H9 (cell line): ENCODE data around the gene CHN2. TPM values are rescaled to one million over a fixed set of nuclear protein-coding genes. Genes with fewer than 3 reads are reported as not detected.

Source experiments
- DNase-seq: peaks from one replicate; pipeline ENCODE4 v3.0.0-alpha.2; 2017
- H2AFZ ChIP-seq: one replicate; pipeline ENCODE4 v1.6.1; 2013; ENCODE audit warnings: mild to moderate bottlenecking, low read length, control low read depth, moderate library complexity
- H2AK5ac ChIP-seq: 2 replicates; pipeline ENCODE4 v1.6.1; 2013; ENCODE audit warnings: low read length, control low read depth, mixed read lengths; ENCODE audit not compliant: insufficient read length
- H2BK120ac ChIP-seq: one replicate; pipeline ENCODE4 v1.6.1; 2013; ENCODE audit warnings: low read depth, mild to moderate bottlenecking, low read length, control low read depth, inconsistent platforms; ENCODE audit not compliant: poor library complexity, severe bottlenecking
- H2BK12ac ChIP-seq: 2 replicates; pipeline ENCODE4 v1.6.1; 2013; ENCODE audit warnings: low read length, control low read depth, mixed read lengths, low read depth; ENCODE audit not compliant: insufficient read length
- H2BK15ac ChIP-seq: 2 replicates; pipeline ENCODE4 v1.6.1; 2013; ENCODE audit warnings: low read depth, low read length, control low read depth
- H2BK20ac ChIP-seq: one replicate; pipeline ENCODE4 v1.6.1; 2013; ENCODE audit warnings: low read depth, mild to moderate bottlenecking, low read length, control low read depth, inconsistent platforms; ENCODE audit not compliant: poor library complexity, severe bottlenecking
- H2BK5ac ChIP-seq: 2 replicates; pipeline ENCODE4 v1.6.1; 2013; ENCODE audit warnings: low read length, control low read depth, mixed read lengths; ENCODE audit not compliant: insufficient read length
- H3K14ac ChIP-seq: 2 replicates; pipeline ENCODE4 v1.6.1; 2013; ENCODE audit warnings: low read length, control low read depth; ENCODE audit not compliant: insufficient read depth
- H3K18ac ChIP-seq: 2 replicates; pipeline ENCODE4 v1.6.1; 2013; ENCODE audit warnings: low read depth, mild to moderate bottlenecking, mixed read lengths, low read length, control low read depth; ENCODE audit not compliant: insufficient read length
- H3K23ac ChIP-seq: 2 replicates; pipeline ENCODE4 v1.6.1; 2013; ENCODE audit warnings: low read length, control low read depth, mixed read lengths, low read depth; ENCODE audit not compliant: insufficient read length
- H3K23me2 ChIP-seq: 2 replicates; pipeline ENCODE4 v1.6.1; 2013; ENCODE audit warnings: low read depth, mild to moderate bottlenecking, mixed read lengths, low read length, control low read depth; ENCODE audit not compliant: insufficient read length, poor library complexity, severe bottlenecking
- H3K27ac ChIP-seq: 2 replicates; pipeline ENCODE4 v1.5.1; 2013; ENCODE audit warnings: low read length, control low read depth, mixed read lengths, low read depth; ENCODE audit not compliant: insufficient read length
- H3K27me3 ChIP-seq: 2 replicates; pipeline ENCODE4 v1.6.1; 2013; ENCODE audit warnings: low read length, control low read depth, inconsistent platforms; ENCODE audit not compliant: insufficient read depth
- H3K4ac ChIP-seq: 2 replicates; pipeline ENCODE4 v1.6.1; 2013; ENCODE audit warnings: low read depth, mild to moderate bottlenecking, control low read depth, inconsistent platforms, low read length, moderate library complexity
- H3K4me1 ChIP-seq: 2 replicates; pipeline ENCODE4 v1.6.1; 2013; ENCODE audit warnings: low read length, control low read depth, inconsistent platforms; ENCODE audit not compliant: insufficient read depth
- H3K4me2 ChIP-seq: 2 replicates; pipeline ENCODE4 v1.6.1; 2013; ENCODE audit warnings: low read length, control low read depth, mixed read lengths; ENCODE audit not compliant: insufficient read length, insufficient read depth
- H3K56ac ChIP-seq: 2 replicates; pipeline ENCODE4 v1.6.1; 2013; ENCODE audit warnings: low read depth, mild to moderate bottlenecking, mixed read lengths, low read length, control low read depth; ENCODE audit not compliant: insufficient read length
- H3K79me1 ChIP-seq: 2 replicates; pipeline ENCODE4 v1.6.1; 2013; ENCODE audit warnings: low read depth, mild to moderate bottlenecking, moderate library complexity, low read length, control low read depth, inconsistent platforms; ENCODE audit not compliant: insufficient read depth, poor library complexity, severe bottlenecking
- H3K79me2 ChIP-seq: 2 replicates; pipeline ENCODE4 v1.6.1; 2013; ENCODE audit warnings: low read length, control low read depth, inconsistent platforms; ENCODE audit not compliant: insufficient read depth
- H3K9ac ChIP-seq: 2 replicates; pipeline ENCODE4 v1.6.1; 2013; ENCODE audit warnings: low read length, control low read depth, mixed read lengths; ENCODE audit not compliant: insufficient read length; ENCODE audit errors: extremely low read depth
- H3K9me3 ChIP-seq: one replicate; pipeline ENCODE4 v1.6.1; 2013; ENCODE audit warnings: low read depth, low read length, inconsistent platforms; ENCODE audit not compliant: control insufficient read depth
- H3T11ph ChIP-seq: one replicate; pipeline ENCODE4 v1.6.1; 2013; ENCODE audit warnings: mild to moderate bottlenecking, low read length, control low read depth, inconsistent platforms
- H4K20me1 ChIP-seq: one replicate; pipeline ENCODE4 v1.6.1; 2013; ENCODE audit not compliant: control insufficient read depth, insufficient read length, insufficient read depth
- H4K5ac ChIP-seq: 2 replicates; pipeline ENCODE4 v1.6.1; 2013; ENCODE audit warnings: low read depth, mild to moderate bottlenecking, mixed read lengths, low read length, control low read depth; ENCODE audit not compliant: insufficient read length
- H4K8ac ChIP-seq: replicated peaks from 2 replicates; pipeline ENCODE4 v1.6.1; 2013; ENCODE audit warnings: low read length, control low read depth, mixed read lengths, low read depth; ENCODE audit not compliant: insufficient read length
- H4K91ac ChIP-seq: 2 replicates; pipeline ENCODE4 v1.6.1; 2013; ENCODE audit warnings: low read depth, mild to moderate bottlenecking, moderate library complexity, mixed read lengths, low read length, control low read depth; ENCODE audit not compliant: insufficient read length
- H3K27ac Mint-ChIP-seq, 3 experiments: 2 replicates in 2 of 3; 3 replicates in 1 of 3; pipeline ENCODE4 v1.8.0; 2020 to 2021; ENCODE audit warnings: mixed read lengths in 3 of 3, mild to moderate bottlenecking in 1 of 3, moderate library complexity in 1 of 3
- H3K27me3 Mint-ChIP-seq: 2 replicates; pipeline ENCODE4 v1.8.0; 2021; ENCODE audit warnings: low read depth, mild to moderate bottlenecking, moderate library complexity, mixed read lengths
- H3K36me3 Mint-ChIP-seq, 3 experiments: 2 replicates in 2 of 3; 3 replicates in 1 of 3; pipeline ENCODE4 v1.8.0; 2020 to 2021; ENCODE audit warnings: low read depth in 3 of 3, mixed read lengths in 3 of 3; ENCODE audit not compliant: insufficient read depth in 1 of 3
- H3K4me1 Mint-ChIP-seq, 2 experiments: 2 replicates each; pipeline ENCODE4 v1.8.0; 2020; ENCODE audit warnings: mixed read lengths in 2 of 2
- H3K4me3 Mint-ChIP-seq, 2 experiments: 2 replicates in 1 of 2; 3 replicates in 1 of 2; pipeline ENCODE4 v1.8.0; 2020 to 2021; ENCODE audit warnings: mild to moderate bottlenecking in 2 of 2, mixed read lengths in 2 of 2, moderate library complexity in 1 of 2
- H3K9me3 Mint-ChIP-seq, 2 experiments: 2 replicates in 1 of 2; 3 replicates in 1 of 2; pipeline ENCODE4 v1.8.0; 2020; ENCODE audit warnings: mild to moderate bottlenecking in 2 of 2, mixed read lengths in 2 of 2, moderate library complexity in 1 of 2
- WGBS: extraction: QIAGEN DNeasy Blood & Tissue Kit; methylation state at CpG from one replicate; pipeline ENCODE4 v1.1.7; 2013; ENCODE audit warnings: missing lambda C conversion rate, low lambda C conversion rate, mixed read lengths; ENCODE audit not compliant: insufficient read length; ENCODE audit errors: extremely low coverage; 5-methylcytosine and 5-hydroxymethylcytosine counted together
- total RNA-seq: library from RNA; stranded (reverse); gene quantifications from 2 replicates; pipeline ENCODE4 v1.2.1, GENCODE V29; 2021
- TF ChIP-seq, protein P1 (sequence below): fragments of 200-600 bp; sonication (generic); conservative IDR thresholded peaks from 3 replicates; pipeline ENCODE4 v1.8.0; 2021; ENCODE audit warnings: antibody characterized with exemption, mild to moderate bottlenecking

The CHN2 gene
- total RNA-seq, 1 experiment from 2014 or later: 3.3 TPM

DNA sequence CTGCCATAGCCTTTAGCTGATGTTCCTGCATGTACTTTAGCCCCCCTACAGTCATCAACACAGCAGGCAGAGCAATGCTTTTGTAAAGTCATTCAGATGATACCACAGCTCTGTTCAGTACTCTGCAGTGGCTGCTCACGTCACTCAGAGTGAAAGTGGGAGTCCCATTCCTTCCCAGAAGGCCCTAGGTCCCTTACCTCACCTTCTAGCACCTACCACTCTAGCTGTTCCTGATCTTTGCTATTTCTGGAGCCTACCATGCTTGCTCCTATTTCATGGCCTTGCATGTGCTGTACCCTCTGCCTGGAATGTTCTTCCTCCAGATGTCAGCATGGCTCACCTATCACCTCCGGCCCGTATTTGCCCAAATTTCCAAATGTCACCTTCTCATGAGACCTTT is 274.7 kb downstream of the CHN2 start:
- no peak overlapping the region for H3K27ac ChIP-seq
- H3T11ph ChIP-seq: no peak overlapping the region
- Mint-ChIP-seq H3K27me3 (peaks cover 2% of the 10 kb centered on the region), H3K9me3 (no peaks in the 10 kb centered on the region), H3K36me3 (no peaks in the 10 kb centered on the region), H3K4me1 (no peaks in the 10 kb centered on the region), H3K27ac (no peak overlapping the region), H3K4me3 (no peak overlapping the region)
- H3K27me3 ChIP-seq: no peaks in the 10 kb centered on the region
- no peak overlapping the region for H3K23ac ChIP-seq
- no peak overlapping the region for H3K14ac ChIP-seq
- TF ChIP-seq, protein P1, sequence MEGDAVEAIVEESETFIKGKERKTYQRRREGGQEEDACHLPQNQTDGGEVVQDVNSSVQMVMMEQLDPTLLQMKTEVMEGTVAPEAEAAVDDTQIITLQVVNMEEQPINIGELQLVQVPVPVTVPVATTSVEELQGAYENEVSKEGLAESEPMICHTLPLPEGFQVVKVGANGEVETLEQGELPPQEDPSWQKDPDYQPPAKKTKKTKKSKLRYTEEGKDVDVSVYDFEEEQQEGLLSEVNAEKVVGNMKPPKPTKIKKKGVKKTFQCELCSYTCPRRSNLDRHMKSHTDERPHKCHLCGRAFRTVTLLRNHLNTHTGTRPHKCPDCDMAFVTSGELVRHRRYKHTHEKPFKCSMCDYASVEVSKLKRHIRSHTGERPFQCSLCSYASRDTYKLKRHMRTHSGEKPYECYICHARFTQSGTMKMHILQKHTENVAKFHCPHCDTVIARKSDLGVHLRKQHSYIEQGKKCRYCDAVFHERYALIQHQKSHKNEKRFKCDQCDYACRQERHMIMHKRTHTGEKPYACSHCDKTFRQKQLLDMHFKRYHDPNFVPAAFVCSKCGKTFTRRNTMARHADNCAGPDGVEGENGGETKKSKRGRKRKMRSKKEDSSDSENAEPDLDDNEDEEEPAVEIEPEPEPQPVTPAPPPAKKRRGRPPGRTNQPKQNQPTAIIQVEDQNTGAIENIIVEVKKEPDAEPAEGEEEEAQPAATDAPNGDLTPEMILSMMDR: no peak
- no peak overlapping the region for H3K4me2 ChIP-seq
- H2BK15ac ChIP-seq: no peak overlapping the region
- no peak overlapping the region for H3K18ac ChIP-seq
- no CpG with 5 or more reads among the region's 3 CpGs for WGBS
- no peaks in the 10 kb centered on the region for H3K4me1 ChIP-seq
- H2BK120ac ChIP-seq: no peak overlapping the region
- no peak overlapping the region for H4K8ac ChIP-seq
- H2BK20ac ChIP-seq: no peak overlapping the region
- no peak for DNase-seq
- H3K4ac ChIP-seq: no peak overlapping the region
- H3K56ac ChIP-seq: no peak overlapping the region
- H3K23me2 ChIP-seq: no peaks in the 10 kb centered on the region
- H4K91ac ChIP-seq: no peak overlapping the region
- no peak overlapping the region for H3K9ac ChIP-seq
- no peaks in the 10 kb centered on the region for H3K79me2 ChIP-seq
- no peaks in the 10 kb centered on the region for H3K79me1 ChIP-seq
- no peak overlapping the region for H2BK12ac ChIP-seq
- H4K20me1 ChIP-seq: no peaks in the 10 kb centered on the region
- H3K9me3 ChIP-seq: no peaks in the 10 kb centered on the region
- no peak overlapping the region for H2AK5ac ChIP-seq
- no peak overlapping the region for H2BK5ac ChIP-seq
- no peak overlapping the region for H4K5ac ChIP-seq
- H2AFZ ChIP-seq: no peak overlapping the region
